Measurements from ENCODE around the gene MYL3. TPM values are rescaled to one million over a fixed set of nuclear protein-coding genes. Genes with fewer than 3 reads are reported as not detected.

MYL3 gene
- total RNA-seq, 3 donors from 2014 or later, result 5.9 to 8.5 (median 6.2) TPM

- no peak for TF ChIP-seq POLR2A (IDR thresholded peaks at IDR 0.05)
- TF ChIP-seq, protein P1, sequence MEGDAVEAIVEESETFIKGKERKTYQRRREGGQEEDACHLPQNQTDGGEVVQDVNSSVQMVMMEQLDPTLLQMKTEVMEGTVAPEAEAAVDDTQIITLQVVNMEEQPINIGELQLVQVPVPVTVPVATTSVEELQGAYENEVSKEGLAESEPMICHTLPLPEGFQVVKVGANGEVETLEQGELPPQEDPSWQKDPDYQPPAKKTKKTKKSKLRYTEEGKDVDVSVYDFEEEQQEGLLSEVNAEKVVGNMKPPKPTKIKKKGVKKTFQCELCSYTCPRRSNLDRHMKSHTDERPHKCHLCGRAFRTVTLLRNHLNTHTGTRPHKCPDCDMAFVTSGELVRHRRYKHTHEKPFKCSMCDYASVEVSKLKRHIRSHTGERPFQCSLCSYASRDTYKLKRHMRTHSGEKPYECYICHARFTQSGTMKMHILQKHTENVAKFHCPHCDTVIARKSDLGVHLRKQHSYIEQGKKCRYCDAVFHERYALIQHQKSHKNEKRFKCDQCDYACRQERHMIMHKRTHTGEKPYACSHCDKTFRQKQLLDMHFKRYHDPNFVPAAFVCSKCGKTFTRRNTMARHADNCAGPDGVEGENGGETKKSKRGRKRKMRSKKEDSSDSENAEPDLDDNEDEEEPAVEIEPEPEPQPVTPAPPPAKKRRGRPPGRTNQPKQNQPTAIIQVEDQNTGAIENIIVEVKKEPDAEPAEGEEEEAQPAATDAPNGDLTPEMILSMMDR (IDR thresholded peaks at IDR 0.05), result no peak
- TF ChIP-seq POLR2AphosphoS5 (IDR thresholded peaks at IDR 0.05), result no peak
- Histone ChIP-seq H3K4me3 (peak overlapping the region; percentile 50 to 73 (median 64)), H3K4me1 (peaks cover 0 to 2% of the 10 kb centered on the region in 2 donors), H3K27me3 (peaks cover 0 to 20% of the 10 kb centered on the region in 2 donors), H3K9me3 (no peaks in the 10 kb centered on the region), H3K27ac (peak overlapping the region; percentile 55 to 92), H3K36me3 (no peaks in the 10 kb centered on the region)
- DNase-seq (ENCODE audit: low spot score in 2 of 2), result no peak
- intact Hi-C loops (cut with DNase I; ENCODE audit: low total_unique reads), result loop anchor here (5.0 kb wide), 1 partner anchor 101 kb away; no protein-coding TSS in a partner anchor
Measured at GRCh38 chr3:46881596-46882376, 18.5 kb upstream of the MYL3 start.

DNA sequence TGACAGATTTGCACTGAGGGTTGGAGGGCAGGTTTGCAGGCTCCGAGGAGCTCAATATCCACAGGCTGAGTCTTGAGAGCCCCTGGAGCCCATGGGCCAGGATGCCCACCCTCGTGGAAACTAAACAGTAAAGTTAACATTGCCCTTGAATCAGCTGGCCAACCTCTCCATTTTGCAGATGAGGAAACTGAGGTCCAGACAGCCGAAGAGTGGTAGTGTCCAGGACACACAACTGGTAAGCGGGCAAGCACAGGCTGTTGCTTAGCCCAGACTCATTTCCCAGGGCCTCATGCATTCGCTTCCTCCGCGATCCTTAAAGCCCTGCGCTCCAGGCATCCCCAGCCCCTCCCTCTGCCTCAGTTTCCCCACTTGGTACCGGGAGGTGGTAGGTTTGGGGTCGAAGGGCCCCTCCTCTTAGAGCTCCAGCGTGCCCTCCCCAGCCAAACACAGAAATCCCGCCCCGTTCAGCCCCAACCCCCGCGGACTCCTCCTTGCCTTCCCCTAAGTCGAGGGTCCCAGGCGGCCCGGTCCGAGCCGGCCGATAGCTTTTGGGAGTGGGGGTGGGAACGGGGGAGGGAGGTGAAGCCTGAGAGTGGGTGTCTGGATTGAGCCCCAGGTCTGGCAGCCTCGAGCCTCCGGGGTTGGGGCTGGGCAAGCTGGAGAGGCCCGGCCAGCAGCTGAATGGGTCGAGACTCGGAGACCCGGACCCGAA is 17.8 kb upstream of the MYL3 start:
- Histone ChIP-seq H3K27ac (peak overlapping the region in 1 of 2 donors; percentile 92), H3K9me3 (no peaks in the 10 kb centered on the region), H3K4me3 (peak overlapping the region; percentile 50 to 73 (median 64)), H3K36me3 (no peaks in the 10 kb centered on the region), H3K27me3 (peaks cover 0 to 20% of the 10 kb centered on the region in 2 donors), H3K4me1 (peaks cover 0 to 2% of the 10 kb centered on the region in 2 donors)
- TF ChIP-seq POLR2A (IDR thresholded peaks at IDR 0.05) (no peak), POLR2AphosphoS5 (IDR thresholded peaks at IDR 0.05) (no peak)
- TF ChIP-seq, protein P1 (IDR thresholded peaks at IDR 0.05), result no peak
- DNase-seq (ENCODE audit: low spot score in 2 of 2), result no peak
- intact Hi-C loops (cut with DNase I; ENCODE audit: low total_unique reads), result loop anchor here (5.0 kb wide), 1 partner anchor 101 kb away; no protein-coding TSS in a partner anchor

DNA sequence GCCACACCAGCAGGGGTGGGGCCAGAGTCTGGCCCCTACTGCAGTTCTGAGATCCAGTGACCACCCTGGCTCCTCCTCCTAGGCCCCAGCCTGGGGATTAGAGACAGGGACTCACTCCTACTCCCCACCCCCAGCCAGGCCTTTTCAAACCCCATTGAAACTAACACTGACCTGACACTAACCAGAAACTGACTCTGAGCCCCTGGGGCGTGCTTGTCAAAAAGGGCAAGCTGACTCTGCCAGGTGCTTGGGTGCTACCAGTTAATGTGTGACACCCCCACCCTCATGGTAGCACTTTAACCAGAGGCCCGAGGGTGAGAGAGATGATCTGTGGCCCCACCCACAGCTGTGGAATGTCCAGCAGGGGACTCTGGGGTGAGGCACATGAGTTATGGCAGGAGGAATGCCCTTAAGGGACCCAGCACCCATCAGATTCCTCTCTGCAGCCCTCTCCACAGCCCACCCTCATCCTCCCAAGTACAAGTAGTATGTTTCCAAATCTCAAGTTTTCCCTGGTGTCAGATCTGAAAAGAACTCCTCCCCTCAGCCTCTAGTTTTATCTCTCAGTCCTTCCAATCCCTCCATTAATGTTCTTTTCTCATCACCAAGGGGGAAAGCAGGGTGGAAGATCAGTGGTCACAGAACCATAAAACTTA is 15.7 kb upstream of the MYL3 start:
- H3K27ac ChIP-seq, result no peak overlapping the region
- no peaks in the 10 kb centered on the region for H3K9me3 ChIP-seq
- H3K36me3 ChIP-seq, result no peaks in the 10 kb centered on the region
- no peak overlapping the region for H3K4me3 ChIP-seq
- H3K27me3 ChIP-seq, result peaks cover 0 to 20% of the 10 kb centered on the region in 2 donors
- DNase-seq (ENCODE audit: low spot score in 2 of 2), result no peak
- intact Hi-C loops (cut with DNase I; ENCODE audit: low total_unique reads), result loop anchor here (10.0 kb wide), 1 partner anchor 794 kb away; no protein-coding TSS in a partner anchor
- TF ChIP-seq POLR2AphosphoS5 (IDR thresholded peaks at IDR 0.05), result no peak
- no peak for TF ChIP-seq POLR2A (IDR thresholded peaks at IDR 0.05)
- TF ChIP-seq, protein P1 (IDR thresholded peaks at IDR 0.05), result no peak
- peaks cover 0 to 2% of the 10 kb centered on the region in 2 donors for H3K4me1 ChIP-seq

DNA sequence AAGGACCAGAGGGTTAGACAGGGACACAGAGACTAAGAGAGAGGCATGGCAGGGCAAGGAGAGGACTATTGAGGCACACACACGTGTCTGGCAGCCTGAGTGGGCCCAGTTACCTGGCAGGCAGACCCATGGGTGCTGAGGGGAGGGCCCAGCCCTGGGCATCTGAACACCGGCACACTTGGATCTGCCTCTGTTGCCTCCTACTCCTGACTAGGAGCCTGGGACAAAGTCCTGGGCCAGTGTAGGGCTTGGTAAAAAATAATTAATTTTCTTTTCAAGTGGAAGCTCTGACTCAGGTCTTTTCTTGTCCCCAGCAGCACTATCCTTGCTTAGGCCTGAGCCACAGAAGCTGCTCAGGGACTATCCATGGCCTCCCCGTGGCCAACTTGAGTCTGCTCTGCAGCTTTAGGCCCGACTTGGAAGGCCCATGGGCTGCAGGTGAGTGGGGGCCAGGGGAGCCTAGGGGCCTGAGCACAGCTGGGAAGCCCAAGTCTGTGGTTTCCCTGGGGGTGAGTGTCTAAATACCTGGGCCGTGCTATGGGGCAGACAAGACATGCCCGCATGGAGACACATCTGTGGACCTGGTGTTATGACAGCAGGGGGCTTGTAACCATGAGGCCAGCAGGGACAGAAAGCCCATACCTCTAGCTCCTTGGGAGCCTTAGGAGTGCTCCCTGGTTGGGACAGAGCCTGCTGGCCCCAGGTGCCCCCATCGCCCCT is 14.3 kb upstream of the MYL3 start, which contains the start of gene PTH1R:
Gene PTH1R (plus strand): TSS at position 316 of the 720 bp plus-strand sequence. CDS start 5,839 bp downstream, outside the sequence.
- no peak for DNase-seq (ENCODE audit: low spot score in 2 of 2)
- TF ChIP-seq, protein P1 (IDR thresholded peaks at IDR 0.05), result no peak
- no peak for TF ChIP-seq POLR2AphosphoS5 (IDR thresholded peaks at IDR 0.05)
- TF ChIP-seq POLR2A (IDR thresholded peaks at IDR 0.05), result no peak
- H3K4me1 ChIP-seq, result no peaks in the 10 kb centered on the region
- H3K27me3 ChIP-seq, result peaks cover 0 to 10% of the 10 kb centered on the region in 2 donors
- H3K4me3 ChIP-seq, result no peak within 1 kb of the TSS
- H3K9me3 ChIP-seq, result no peaks in the 10 kb centered on the region
- H3K27ac ChIP-seq, result peak within 1 kb of the TSS in 1 of 2 donors; percentile 3
- intact Hi-C loops (cut with DNase I; ENCODE audit: low total_unique reads), result loop anchor here (10.0 kb wide), 1 partner anchor 793 kb away; no protein-coding TSS in a partner anchor
- H3K36me3 ChIP-seq, result no peaks in the 10 kb centered on the region

Measured in breast epithelium (tissue), 4 donors.